PC-9 (cell line): ENCODE data around the gene ABL2.

ENCODE experiments used
- CTCF ChIP-seq: fragments of 200-600 bp; sonication (generic); conservative IDR thresholded peaks from 2 replicates; pipeline ENCODE4 v1.6.1; 2017; ENCODE audit warnings: mixed run types, antibody characterized with exemption, mild to moderate bottlenecking, moderate library complexity
- EZH2 ChIP-seq: fragments of 200-600 bp; sonication (generic); IDR thresholded peaks from 2 replicates; pipeline ENCODE4 v1.8.0; 2017; ENCODE audit warnings: antibody characterized with exemption, low read depth

GRCh38 chr1:179080866-179081686 is 148.4 kb downstream of the ABL2 start:
- TF ChIP-seq CTCF (no peak), EZH2 (no peak)
